ENCODE measurements around the gene PGM2L1.
"Not testable (repeated sequence)": the region's sequence is repeated elsewhere in the genome, so short reads cannot be mapped to it uniquely, and the experiment has no call there.

PGM2L1 gene

DNA sequence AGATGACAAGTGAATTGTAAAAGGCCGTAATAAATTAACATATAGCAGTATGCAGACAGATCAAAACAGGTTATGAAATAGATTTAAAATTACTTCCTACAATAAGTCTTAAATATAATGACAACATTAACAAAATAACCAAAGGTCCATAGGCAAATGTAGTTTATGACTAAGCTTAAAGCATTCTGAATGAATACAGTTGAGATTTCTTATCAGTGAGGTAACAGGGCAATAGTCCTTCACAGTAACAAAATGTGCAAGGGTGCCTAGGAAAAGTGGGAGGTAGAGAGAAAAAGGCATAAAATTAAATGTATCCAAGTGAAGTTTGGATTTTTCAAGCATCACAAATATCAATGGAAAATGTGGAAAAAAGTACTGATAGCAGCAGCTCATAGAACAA is 65.9 kb downstream of the PGM2L1 start:
- DNase-seq: no peak

GRCh38 chr11:74331000-74331399 is 67.2 kb downstream of the PGM2L1 start:
- DNase-seq: not testable (repeated sequence)

DNA sequence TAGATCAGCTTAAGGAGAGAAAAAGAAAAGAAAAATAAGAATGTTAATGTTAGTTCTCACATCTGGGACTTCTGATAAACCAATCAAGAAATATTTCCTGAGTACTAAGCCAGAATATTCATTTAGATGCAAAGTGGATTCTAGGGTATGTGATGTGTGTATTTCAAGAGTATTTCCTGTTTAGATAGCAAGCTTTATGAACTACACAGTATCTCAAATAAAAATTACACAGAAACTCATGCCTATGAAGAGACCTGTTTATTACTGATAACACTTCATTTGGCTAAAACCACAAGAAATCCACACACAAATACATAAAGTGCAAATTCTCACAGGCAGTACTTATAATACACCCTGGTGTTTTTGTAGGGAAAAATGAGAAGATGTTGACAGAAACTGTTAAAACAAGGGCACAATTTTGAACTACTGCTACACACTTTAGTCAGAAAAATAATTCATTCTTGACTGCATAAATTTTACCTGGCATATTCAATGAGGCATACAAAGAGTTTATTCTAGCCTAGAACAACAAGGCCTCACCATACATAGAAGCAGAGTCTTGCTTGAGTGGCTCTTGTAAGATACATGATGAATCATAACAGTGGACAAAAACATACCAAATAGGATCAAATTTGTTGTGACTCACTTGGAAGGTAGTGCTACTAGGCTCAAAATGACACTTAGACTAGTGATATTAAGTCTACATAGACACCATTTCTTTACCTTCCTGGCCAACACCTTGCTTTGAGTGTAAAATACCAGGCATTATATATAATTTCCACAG is 68.0 kb downstream of the PGM2L1 start:
- no peak for DNase-seq

GRCh38 chr11:74327076-74327475 is 71.2 kb downstream of the PGM2L1 start:
- DNase-seq: no peak

DNA sequence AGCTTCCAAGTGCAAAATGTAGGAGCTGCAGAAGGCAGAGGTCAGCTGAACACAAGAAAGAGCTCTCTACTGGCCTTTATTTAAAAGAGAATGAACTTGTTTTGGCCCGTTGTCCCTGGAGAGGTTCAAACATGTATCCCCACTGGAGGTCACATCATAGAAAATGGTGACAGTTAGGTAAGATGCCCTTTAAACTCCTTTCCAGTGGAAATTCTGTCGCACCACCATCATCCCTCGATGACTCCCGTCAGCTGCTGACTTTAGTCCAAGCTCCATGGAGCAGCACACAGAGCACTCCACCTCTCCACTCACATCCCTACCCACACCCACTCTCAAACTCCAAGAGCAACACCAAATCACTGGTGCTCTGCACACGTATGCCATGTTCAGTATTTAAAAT is 71.6 kb downstream of the PGM2L1 start:
- DNase-seq: no peak

- peak; percentile 60 for DNase-seq
Measured at GRCh38 chr11:74325649-74326645, 72.3 kb downstream of the PGM2L1 start.

DNA sequence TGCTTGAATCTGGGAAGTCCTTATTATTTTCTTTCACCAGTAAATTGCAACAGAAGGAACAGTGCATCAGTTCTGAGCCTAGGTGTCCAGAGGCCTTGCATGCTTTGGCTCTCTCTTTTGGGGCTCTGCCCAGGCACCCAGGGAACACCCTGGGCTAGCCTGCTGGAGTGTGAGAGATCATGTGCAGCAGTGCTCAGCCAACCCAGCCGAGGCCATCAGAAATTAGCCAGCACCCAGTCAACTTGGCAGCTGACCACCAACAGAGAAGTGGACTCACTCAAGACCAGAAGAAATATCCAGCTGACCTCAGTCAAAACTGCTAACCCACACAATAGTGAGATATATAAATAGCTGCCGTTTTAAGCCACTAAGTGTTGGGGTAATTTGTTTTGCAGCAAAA is 75.6 kb downstream of the PGM2L1 start:
- no peak for DNase-seq

DNA sequence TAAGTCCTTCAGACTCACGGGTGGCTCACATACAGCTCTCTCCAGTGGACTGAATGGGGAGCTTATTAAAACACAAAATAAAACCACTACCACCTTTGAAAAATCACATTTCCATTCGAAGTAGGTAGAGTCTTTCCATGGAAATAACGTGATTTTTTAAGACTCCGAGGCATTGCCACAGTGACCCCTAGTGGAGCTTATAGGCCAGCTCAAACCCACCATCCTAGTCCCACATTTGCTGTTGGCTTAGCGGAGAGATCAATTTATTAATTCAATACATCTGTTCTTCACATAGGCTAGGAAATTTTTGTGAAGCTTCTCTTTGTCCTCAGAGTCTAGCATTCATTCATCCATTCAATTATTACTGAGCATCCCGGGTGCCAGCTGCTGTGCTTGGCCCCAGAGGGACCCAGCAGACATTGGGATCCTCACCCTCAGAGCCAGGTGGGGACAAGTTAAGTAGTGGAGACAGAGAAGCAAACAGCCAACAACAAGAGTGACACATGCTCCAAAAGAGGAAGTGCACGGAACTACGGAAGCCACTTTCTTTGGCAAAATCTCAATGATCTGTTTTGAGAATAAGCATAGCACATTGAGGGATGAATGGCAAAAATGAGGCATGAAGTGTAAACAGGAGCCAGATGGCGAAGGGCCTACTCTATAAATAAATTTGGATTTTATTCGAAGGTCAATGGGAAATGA is 76.6 kb downstream of the PGM2L1 start:
- DNase-seq: peak; percentile 51

DNA sequence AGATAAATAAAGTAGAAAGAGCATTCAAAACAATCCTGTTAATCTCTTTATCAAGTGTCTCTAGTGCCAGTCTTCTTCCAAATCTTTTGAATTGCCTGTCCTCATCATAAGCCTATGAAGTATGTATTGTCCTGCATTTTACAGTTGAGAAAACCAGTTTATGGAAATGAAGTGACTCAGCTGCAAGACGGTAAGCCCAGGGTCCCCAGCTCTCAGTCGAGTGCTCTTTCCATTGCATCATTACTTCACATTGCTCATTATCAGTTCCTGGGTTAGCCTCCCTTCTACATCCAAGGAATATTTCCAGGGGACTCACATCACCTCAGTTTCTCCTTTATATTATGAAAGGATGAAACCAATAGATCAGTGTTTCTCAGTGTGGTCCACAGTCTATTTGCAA is 77.7 kb downstream of the PGM2L1 start:
- DNase-seq: no peak

DNA sequence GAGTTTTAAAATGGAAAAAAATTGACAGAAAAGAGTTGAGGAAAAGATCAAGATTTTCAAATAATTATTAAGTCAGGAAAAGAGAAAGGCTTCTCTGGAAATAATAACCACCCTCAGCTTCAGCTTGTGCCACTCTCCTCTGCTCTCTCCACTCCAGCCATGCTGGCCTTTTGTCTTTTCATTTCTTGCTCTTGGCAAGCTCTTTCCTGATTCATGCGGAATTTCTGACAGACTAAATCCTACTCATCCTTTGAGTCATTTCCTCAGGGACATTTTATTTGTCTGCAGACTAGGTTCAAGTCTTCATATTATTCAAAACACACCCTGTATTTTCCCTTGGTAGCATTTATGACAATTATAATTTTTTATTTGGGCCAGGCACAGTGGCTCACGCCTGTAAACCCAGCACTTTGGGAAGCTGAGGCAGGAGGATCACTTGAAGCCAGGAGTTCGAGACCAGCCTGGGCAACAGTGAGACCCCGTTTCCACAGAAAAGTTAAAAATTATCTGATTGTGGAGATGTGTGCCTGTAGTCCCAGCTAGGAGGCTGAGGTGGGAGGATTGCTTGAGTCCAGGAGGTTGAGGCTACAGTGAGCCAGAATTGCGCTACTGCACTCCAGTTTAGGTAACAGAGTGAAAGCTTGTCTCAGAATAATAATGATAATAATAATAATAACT is 79.0 kb downstream of the PGM2L1 start:
- DNase-seq: no peak

GRCh38 chr11:74318241-74318932 is 79.8 kb downstream of the PGM2L1 start:
- DNase-seq: no peak

GRCh38 chr11:74316772-74317505 is 81.3 kb downstream of the PGM2L1 start:
- DNase-seq: no peak

- no peak for DNase-seq
Measured at GRCh38 chr11:74312326-74312725, 85.9 kb downstream of the PGM2L1 start.

DNA sequence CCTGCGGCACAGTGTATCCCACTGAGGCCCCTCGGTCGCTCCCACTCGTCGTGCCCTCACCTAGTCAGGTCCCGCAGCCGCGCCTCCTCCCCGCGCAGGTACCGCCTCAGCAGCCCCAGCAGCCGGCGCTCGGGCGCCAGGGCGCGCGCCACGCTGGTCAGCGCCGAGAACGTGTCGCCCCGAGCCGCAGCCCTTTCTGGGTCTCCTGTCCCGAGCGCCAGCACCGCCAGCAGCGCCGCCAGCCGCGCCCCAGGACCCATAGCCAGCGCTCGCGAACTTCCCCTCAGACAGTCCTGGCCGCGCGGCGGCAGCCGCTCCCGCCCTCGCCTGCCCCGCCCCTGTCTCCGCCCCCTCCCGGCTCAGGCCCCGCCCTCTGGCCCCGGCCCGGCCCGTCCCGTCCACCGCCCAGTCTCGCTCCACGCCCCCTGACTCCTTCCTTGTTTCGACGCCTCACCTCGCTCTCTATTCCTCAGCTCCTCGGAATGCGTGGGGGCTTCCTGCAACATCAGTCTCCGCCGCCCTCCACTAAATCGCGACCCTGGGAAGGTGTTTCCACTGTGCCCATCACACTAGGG is 86.8 kb downstream of the PGM2L1 start, which contains the start of gene P4HA3:
Gene P4HA3, minus strand, starts transcription at position 289 of the 575 bp plus-strand sequence. Its CDS starts 29 bp downstream, at position 260.
- peak; percentile 56 for DNase-seq

DNA sequence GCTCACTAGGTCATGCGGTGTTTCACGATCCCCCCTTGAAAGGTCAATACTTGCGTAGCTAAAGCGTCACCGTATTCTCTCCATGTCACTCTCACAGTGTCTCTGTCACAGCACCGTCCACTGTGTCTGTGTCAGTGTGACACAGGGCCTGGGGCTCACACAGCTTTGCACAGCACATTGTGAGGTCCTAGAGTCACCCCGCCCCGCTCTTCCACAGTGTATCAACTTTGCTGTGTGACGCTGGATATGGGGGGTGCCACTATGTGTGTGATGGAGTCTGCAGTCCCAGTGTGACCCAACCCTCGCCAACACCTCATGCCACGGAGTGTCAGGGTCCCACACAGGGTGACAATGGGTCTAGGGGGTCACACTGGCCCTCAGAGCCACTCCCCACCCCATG is 87.4 kb downstream of the PGM2L1 start:
- no peak for DNase-seq

GRCh38 chr11:74307434-74307833 is 90.8 kb downstream of the PGM2L1 start:
- DNase-seq: peak; percentile 41

- no peak for DNase-seq
Measured at GRCh38 chr11:74306435-74307175, 91.6 kb downstream of the PGM2L1 start.

DNA sequence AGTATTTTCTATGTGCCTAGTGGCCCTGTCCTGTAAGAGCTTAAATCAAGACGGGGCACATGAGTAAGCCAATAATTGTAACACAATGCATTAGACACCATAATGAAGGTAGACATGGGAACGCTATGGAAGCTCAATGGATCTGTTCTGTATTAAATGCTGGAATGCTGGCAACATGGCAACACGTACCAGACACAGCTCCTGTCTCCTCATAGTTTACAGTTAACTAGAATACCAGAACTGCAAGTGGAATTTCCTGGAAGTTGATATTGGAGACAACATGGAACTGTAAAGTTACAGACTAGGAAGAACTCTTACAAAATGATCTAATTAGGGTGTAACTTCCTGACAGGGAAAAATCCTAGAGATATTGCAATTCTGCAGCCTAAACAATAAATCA is 99.2 kb downstream of the PGM2L1 start:
- DNase-seq: no peak

DNA sequence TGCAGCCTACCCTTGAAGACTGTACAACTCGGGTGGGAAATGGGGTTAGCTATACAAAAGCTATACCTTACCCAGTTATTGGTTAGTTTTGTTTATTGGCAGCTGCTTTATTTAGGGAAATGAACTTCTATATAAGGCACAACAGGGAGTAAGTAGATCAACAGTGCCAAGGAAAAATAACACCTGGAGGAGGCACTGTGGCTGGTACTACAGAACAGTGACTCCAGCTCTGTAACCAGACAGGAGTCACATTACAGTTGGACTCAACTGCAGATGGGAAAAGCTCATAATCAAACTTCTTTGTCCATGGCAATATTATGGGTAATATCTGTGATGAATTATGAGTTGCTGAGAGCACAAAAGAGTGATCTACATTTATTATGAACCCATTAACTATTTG is 100.7 kb downstream of the PGM2L1 start:
- DNase-seq: no peak

GRCh38 chr11:74288911-74289310 is 109.3 kb downstream of the PGM2L1 start:
- DNase-seq: no peak

Measured in eye (tissue), 1 donor.